ENCODE data around the gene GOLM1.

GOLM1 gene

GRCh38 chr9:86126998-86127972 lies 27.9 kb upstream of the GOLM1 start (continued):
- no peak for TF ChIP-seq TSHZ1 (tag by site-specific recombination; IDR thresholded peaks at IDR 0.05; ENCODE audit: borderline replicate concordance)
- TF ChIP-seq ZNF148 (tag by site-specific recombination; IDR thresholded peaks at IDR 0.05; ENCODE audit: borderline replicate concordance) = no peak
- TF ChIP-seq GLIS2 (tag by site-specific recombination; IDR thresholded peaks at IDR 0.05) = no peak; the same call in 1 of the 2 replicates
- no peak for TF ChIP-seq ZNF138 (tag by site-specific recombination; IDR thresholded peaks at IDR 0.05; ENCODE audit: borderline replicate concordance)
- TF ChIP-seq ZSCAN18 (tag by site-specific recombination; IDR thresholded peaks at IDR 0.05) = no peak
- TF ChIP-seq ZNF600 (tag by site-specific recombination; IDR thresholded peaks at IDR 0.05) = peak; percentile 72; the same call in 1 of the 2 replicates
- no peak for TF ChIP-seq RBAK (tag by site-specific recombination; IDR thresholded peaks at IDR 0.05)
- TF ChIP-seq ZBTB44 (tag by site-specific recombination; IDR thresholded peaks at IDR 0.05) = no peak
- no peak for TF ChIP-seq ZNF548 (tag by site-specific recombination; IDR thresholded peaks at IDR 0.05)
- TF ChIP-seq ZNF544 (tag by site-specific recombination; IDR thresholded peaks at IDR 0.05) = no peak
- no peak for TF ChIP-seq ZBTB7A (tag by site-specific recombination; IDR thresholded peaks at IDR 0.05; ENCODE audit: low read depth)
- no peak for TF ChIP-seq ELK4 (IDR thresholded peaks at IDR 0.05; ENCODE audit: borderline replicate concordance, low read depth, low read length)
- TF ChIP-seq ZIC2 (tag by site-specific recombination; IDR thresholded peaks at IDR 0.05) = peak; percentile 72
- TF ChIP-seq ZNF677 (tag by site-specific recombination; IDR thresholded peaks at IDR 0.05) = no peak
- peak; percentile 70 for TF ChIP-seq SP7 (tag by site-specific recombination; IDR thresholded peaks at IDR 0.05)
- no peak for TF ChIP-seq ZNF473 (tag by site-specific recombination; IDR thresholded peaks at IDR 0.05)
- peak; percentile 89 for TF ChIP-seq ZNF18 (tag by site-specific recombination; IDR thresholded peaks at IDR 0.05)
- TF ChIP-seq EGR2 (tag by site-specific recombination; IDR thresholded peaks at IDR 0.05; ENCODE audit: low read depth) = no peak
- no peak for TF ChIP-seq REPIN1 (tag by site-specific recombination; IDR thresholded peaks at IDR 0.05; ENCODE audit: low read depth)
- peak; percentile 53 for TF ChIP-seq KLF1 (tag by site-specific recombination; IDR thresholded peaks at IDR 0.05)
- TF ChIP-seq PRDM10 (tag by site-specific recombination; IDR thresholded peaks at IDR 0.05) = 0 out of 2 replicates have a peak, but pooled peaks have one; percentile 8
- TF ChIP-seq ZNF558 (tag by site-specific recombination; IDR thresholded peaks at IDR 0.05) = no peak

Data from HEK293 (cell line).